Activated naive CD8-positive, alpha-beta T cell (primary cell): ENCODE data around the gene IRX6.

ENCODE experiments used
- H3K27ac Mint-ChIP-seq: one replicate; pipeline ENCODE4 v1.8.0; 2021; ENCODE audit warnings: mixed read lengths
- H3K27me3 Mint-ChIP-seq: one replicate; pipeline ENCODE4 v1.8.0; 2021; ENCODE audit warnings: mixed read lengths
- H3K36me3 Mint-ChIP-seq: one replicate; pipeline ENCODE4 v1.8.0; 2021; ENCODE audit warnings: mixed read lengths
- H3K4me1 Mint-ChIP-seq: one replicate; pipeline ENCODE4 v1.8.0; 2021; ENCODE audit warnings: low read depth, mixed read lengths
- H3K4me3 Mint-ChIP-seq: one replicate; pipeline ENCODE4 v1.8.0; 2021; ENCODE audit warnings: mild to moderate bottlenecking, mixed read lengths
- H3K9me3 Mint-ChIP-seq: one replicate; pipeline ENCODE4 v1.8.0; 2021; ENCODE audit warnings: low read depth, mixed read lengths

The IRX6 gene

GRCh38 chr16:55323637-55324271 is at the start of gene IRX6:
Gene IRX6, plus strand, starts transcription at chr16:55324203. Its CDS starts 889 bp downstream, at chr16:55325092.
- Mint-ChIP-seq H3K27ac (no peak within 1 kb of the TSS), H3K27me3 (peaks cover 31% of the 10 kb centered on the region), H3K4me3 (no peak within 1 kb of the TSS), H3K4me1 (no peaks in the 10 kb centered on the region), H3K36me3 (no peaks in the 10 kb centered on the region), H3K9me3 (no peaks in the 10 kb centered on the region)

GRCh38 chr16:55274391-55274790 is 49.6 kb upstream of the IRX6 start:
- H3K27ac Mint-ChIP-seq = no peak overlapping the region
- no peaks in the 10 kb centered on the region for H3K4me1 Mint-ChIP-seq
- H3K36me3 Mint-ChIP-seq = no peaks in the 10 kb centered on the region
- no peak overlapping the region for H3K4me3 Mint-ChIP-seq
- H3K9me3 Mint-ChIP-seq = no peaks in the 10 kb centered on the region
- peaks cover 2% of the 10 kb centered on the region for H3K27me3 Mint-ChIP-seq

GRCh38 chr16:55275167-55275566 is 48.8 kb upstream of the IRX6 start:
- H3K36me3 Mint-ChIP-seq = no peaks in the 10 kb centered on the region
- no peaks in the 10 kb centered on the region for H3K9me3 Mint-ChIP-seq
- no peak overlapping the region for H3K4me3 Mint-ChIP-seq
- peaks cover 2% of the 10 kb centered on the region for H3K27me3 Mint-ChIP-seq
- no peaks in the 10 kb centered on the region for H3K4me1 Mint-ChIP-seq
- no peak overlapping the region for H3K27ac Mint-ChIP-seq

GRCh38 chr16:55275869-55276268 is 48.1 kb upstream of the IRX6 start:
- no peak overlapping the region for H3K27ac Mint-ChIP-seq
- H3K9me3 Mint-ChIP-seq = no peaks in the 10 kb centered on the region
- H3K4me1 Mint-ChIP-seq = no peaks in the 10 kb centered on the region
- peaks cover 5% of the 10 kb centered on the region for H3K27me3 Mint-ChIP-seq
- no peak overlapping the region for H3K4me3 Mint-ChIP-seq
- no peaks in the 10 kb centered on the region for H3K36me3 Mint-ChIP-seq

- Mint-ChIP-seq H3K27ac (no peak overlapping the region), H3K4me1 (no peaks in the 10 kb centered on the region), H3K4me3 (no peak overlapping the region), H3K36me3 (no peaks in the 10 kb centered on the region), H3K27me3 (peaks cover 7% of the 10 kb centered on the region), H3K9me3 (no peaks in the 10 kb centered on the region)
Observed at GRCh38 chr16:55277536-55277935, 46.5 kb upstream of the IRX6 start.

GRCh38 chr16:55279598-55279997 is 44.4 kb upstream of the IRX6 start:
- no peaks in the 10 kb centered on the region for H3K4me1 Mint-ChIP-seq

GRCh38 chr16:55280587-55280986 is 43.4 kb upstream of the IRX6 start:
- H3K9me3 Mint-ChIP-seq = no peaks in the 10 kb centered on the region
- no peaks in the 10 kb centered on the region for H3K4me1 Mint-ChIP-seq

More at GRCh38 chr16:55279598-55279997, 44.4 kb upstream of the IRX6 start:
- no peak overlapping the region for H3K4me3 Mint-ChIP-seq
- peaks cover 10% of the 10 kb centered on the region for H3K27me3 Mint-ChIP-seq
- H3K36me3 Mint-ChIP-seq = no peaks in the 10 kb centered on the region
- no peak overlapping the region for H3K27ac Mint-ChIP-seq
- H3K9me3 Mint-ChIP-seq = no peaks in the 10 kb centered on the region

GRCh38 chr16:55282441-55282840 is 41.6 kb upstream of the IRX6 start:
- Mint-ChIP-seq H3K4me3 (no peak overlapping the region), H3K4me1 (no peaks in the 10 kb centered on the region), H3K27me3 (peaks cover 8% of the 10 kb centered on the region), H3K27ac (no peak overlapping the region), H3K9me3 (peaks cover 5% of the 10 kb centered on the region), H3K36me3 (no peaks in the 10 kb centered on the region)

More at GRCh38 chr16:55280587-55280986, 43.4 kb upstream of the IRX6 start:
- no peak overlapping the region for H3K27ac Mint-ChIP-seq
- no peaks in the 10 kb centered on the region for H3K36me3 Mint-ChIP-seq
- H3K4me3 Mint-ChIP-seq = no peak overlapping the region
- H3K27me3 Mint-ChIP-seq = peaks cover 8% of the 10 kb centered on the region

GRCh38 chr16:55283812-55284717 is 39.9 kb upstream of the IRX6 start:
- Mint-ChIP-seq H3K27ac (no peak overlapping the region), H3K27me3 (peaks cover 8% of the 10 kb centered on the region), H3K4me3 (no peak overlapping the region), H3K9me3 (peaks cover 14% of the 10 kb centered on the region), H3K4me1 (no peaks in the 10 kb centered on the region), H3K36me3 (no peaks in the 10 kb centered on the region)

- H3K9me3 Mint-ChIP-seq = peaks cover 14% of the 10 kb centered on the region
- H3K4me1 Mint-ChIP-seq = no peaks in the 10 kb centered on the region
- no peak overlapping the region for H3K27ac Mint-ChIP-seq
- H3K27me3 Mint-ChIP-seq = peaks cover 8% of the 10 kb centered on the region
- H3K36me3 Mint-ChIP-seq = no peaks in the 10 kb centered on the region
- H3K4me3 Mint-ChIP-seq = no peak overlapping the region
Observed at GRCh38 chr16:55284718-55285099, 39.3 kb upstream of the IRX6 start.

GRCh38 chr16:55285586-55285985 is 38.4 kb upstream of the IRX6 start:
- Mint-ChIP-seq H3K27ac (no peak overlapping the region), H3K4me1 (no peaks in the 10 kb centered on the region), H3K4me3 (no peak overlapping the region), H3K27me3 (peaks cover 5% of the 10 kb centered on the region), H3K36me3 (no peaks in the 10 kb centered on the region), H3K9me3 (peaks cover 14% of the 10 kb centered on the region)

GRCh38 chr16:55289353-55289752 is 34.6 kb upstream of the IRX6 start:
- H3K27me3 Mint-ChIP-seq = peaks cover 3% of the 10 kb centered on the region
- H3K27ac Mint-ChIP-seq = no peak overlapping the region
- no peaks in the 10 kb centered on the region for H3K36me3 Mint-ChIP-seq

GRCh38 chr16:55291847-55292246 is 32.2 kb upstream of the IRX6 start:
- no peak overlapping the region for H3K4me3 Mint-ChIP-seq
- H3K27me3 Mint-ChIP-seq = peaks cover 1% of the 10 kb centered on the region
- H3K9me3 Mint-ChIP-seq = peaks cover 14% of the 10 kb centered on the region
- H3K27ac Mint-ChIP-seq = no peak overlapping the region
- H3K36me3 Mint-ChIP-seq = no peaks in the 10 kb centered on the region
- H3K4me1 Mint-ChIP-seq = no peaks in the 10 kb centered on the region

More at GRCh38 chr16:55289353-55289752, 34.6 kb upstream of the IRX6 start:
- H3K4me3 Mint-ChIP-seq = no peak overlapping the region
- peaks cover 14% of the 10 kb centered on the region for H3K9me3 Mint-ChIP-seq
- no peaks in the 10 kb centered on the region for H3K4me1 Mint-ChIP-seq

- peaks cover 1% of the 10 kb centered on the region for H3K27me3 Mint-ChIP-seq
- peaks cover 8% of the 10 kb centered on the region for H3K9me3 Mint-ChIP-seq
- H3K27ac Mint-ChIP-seq = no peak overlapping the region
- no peaks in the 10 kb centered on the region for H3K36me3 Mint-ChIP-seq
- no peaks in the 10 kb centered on the region for H3K4me1 Mint-ChIP-seq
- no peak overlapping the region for H3K4me3 Mint-ChIP-seq
Observed at GRCh38 chr16:55292491-55292890, 31.5 kb upstream of the IRX6 start.

GRCh38 chr16:55294129-55294528 is 29.9 kb upstream of the IRX6 start:
- peaks cover 3% of the 10 kb centered on the region for H3K27me3 Mint-ChIP-seq
- no peak overlapping the region for H3K4me3 Mint-ChIP-seq
- no peaks in the 10 kb centered on the region for H3K4me1 Mint-ChIP-seq
- no peaks in the 10 kb centered on the region for H3K9me3 Mint-ChIP-seq
- H3K36me3 Mint-ChIP-seq = no peaks in the 10 kb centered on the region
- H3K27ac Mint-ChIP-seq = no peak overlapping the region
